ENCODE results near the gene JMJD6.

DNA sequence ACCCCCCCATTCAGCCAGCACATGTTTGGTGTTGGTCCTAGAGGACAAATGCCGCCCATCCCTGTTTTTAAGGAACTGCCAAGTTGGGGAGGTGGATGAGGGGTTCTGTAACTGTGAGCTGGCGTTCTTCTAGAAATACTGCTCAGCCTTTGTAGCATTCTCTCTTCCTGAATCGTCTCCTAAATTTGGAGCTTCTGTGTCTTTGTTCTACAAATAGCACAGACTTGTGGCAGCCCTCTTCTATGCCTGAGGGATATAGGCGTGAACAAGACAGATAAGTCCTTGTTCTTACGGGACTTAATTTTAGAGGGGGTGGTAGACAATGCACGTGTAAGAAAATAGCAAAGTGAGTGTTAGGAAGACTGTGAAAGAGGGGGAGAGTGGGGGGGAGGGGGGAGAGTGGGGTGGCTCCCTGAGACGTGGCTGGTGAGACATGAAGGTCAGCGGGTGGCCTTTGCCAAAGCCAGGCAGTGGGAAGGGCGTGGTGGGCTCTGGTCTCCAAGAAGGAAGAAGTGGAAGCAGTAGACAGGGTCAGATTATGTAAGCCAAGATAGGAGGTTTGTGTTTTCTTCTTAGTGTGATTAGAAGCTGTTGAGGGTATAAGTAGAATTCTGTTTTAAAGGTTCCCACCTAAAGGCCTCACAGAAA, 21.4 kb upstream of the JMJD6 start:
- TF ChIP-seq, protein P1, sequence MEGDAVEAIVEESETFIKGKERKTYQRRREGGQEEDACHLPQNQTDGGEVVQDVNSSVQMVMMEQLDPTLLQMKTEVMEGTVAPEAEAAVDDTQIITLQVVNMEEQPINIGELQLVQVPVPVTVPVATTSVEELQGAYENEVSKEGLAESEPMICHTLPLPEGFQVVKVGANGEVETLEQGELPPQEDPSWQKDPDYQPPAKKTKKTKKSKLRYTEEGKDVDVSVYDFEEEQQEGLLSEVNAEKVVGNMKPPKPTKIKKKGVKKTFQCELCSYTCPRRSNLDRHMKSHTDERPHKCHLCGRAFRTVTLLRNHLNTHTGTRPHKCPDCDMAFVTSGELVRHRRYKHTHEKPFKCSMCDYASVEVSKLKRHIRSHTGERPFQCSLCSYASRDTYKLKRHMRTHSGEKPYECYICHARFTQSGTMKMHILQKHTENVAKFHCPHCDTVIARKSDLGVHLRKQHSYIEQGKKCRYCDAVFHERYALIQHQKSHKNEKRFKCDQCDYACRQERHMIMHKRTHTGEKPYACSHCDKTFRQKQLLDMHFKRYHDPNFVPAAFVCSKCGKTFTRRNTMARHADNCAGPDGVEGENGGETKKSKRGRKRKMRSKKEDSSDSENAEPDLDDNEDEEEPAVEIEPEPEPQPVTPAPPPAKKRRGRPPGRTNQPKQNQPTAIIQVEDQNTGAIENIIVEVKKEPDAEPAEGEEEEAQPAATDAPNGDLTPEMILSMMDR (IDR thresholded peaks at IDR 0.05), result no peak
- TF ChIP-seq POLR2A (IDR thresholded peaks at IDR 0.05), result no peak
- TF ChIP-seq POLR2AphosphoS5 (IDR thresholded peaks at IDR 0.05), result no peak
